Tibial nerve (tissue), 4 donors: ENCODE data around the gene CPAMD8. TPM values are rescaled to one million over a fixed set of nuclear protein-coding genes. Genes with fewer than 3 reads are reported as not detected.
"Not testable (repeated sequence)": the region's sequence is repeated elsewhere in the genome, so short reads cannot be mapped to it uniquely, and the experiment has no call there.

Source experiments
- DNase-seq, 2 donors: peaks; one replicate each; pipeline ENCODE4 v3.0.0-alpha.2; 2019; ENCODE audit warnings: low spot score in 2 of 2
- H3K27ac ChIP-seq, 4 donors: fragments of 200-600 bp; sonication (generic) in 3 of 4; one replicate each; pipeline ENCODE4 v1.5.1; 2017 to 2019; ENCODE audit warnings: mild to moderate bottlenecking in 1 of 4
- H3K27me3 ChIP-seq, 2 donors: fragments of 200-600 bp; sonication (generic) in 1 of 2; one replicate each; pipeline versions ENCODE4 v1.5.1 to v1.6.0; 2017 to 2019
- H3K36me3 ChIP-seq, 3 donors: fragments of 200-600 bp; sonication (generic); one replicate each; pipeline ENCODE4 v1.5.1; 2018 to 2019
- H3K4me1 ChIP-seq, 4 donors: fragments of 200-600 bp; sonication (generic) in 3 of 4; one replicate each; pipeline ENCODE4 v1.5.1; 2017 to 2019
- H3K4me3 ChIP-seq, 4 donors: fragments of 200-600 bp; sonication (generic) in 3 of 4; one replicate each; pipeline ENCODE4 v1.5.1; 2017 to 2019; ENCODE audit warnings: mild to moderate bottlenecking in 1 of 4, moderate library complexity in 1 of 4
- H3K9me3 ChIP-seq, 4 donors: fragments of 200-600 bp; sonication (generic) in 3 of 4; one replicate each; pipeline ENCODE4 v1.5.1; 2017 to 2019
- CTCF ChIP-seq, 5 experiments: fragments of 200-600 bp in 3 of 5; fragments of 450-650 bp in 2 of 5; sonication (generic) in 3 of 5; IDR thresholded peaks; one replicate each; pipeline ENCODE4 v1.5.1; 2016 to 2019; ENCODE audit warnings: antibody characterized with exemption in 5 of 5, mild to moderate bottlenecking in 3 of 5, moderate library complexity in 2 of 5
- EP300 ChIP-seq, 2 donors: sonication (generic); formaldehyde crosslinking; IDR thresholded peaks; one replicate each; pipeline ENCODE4 v1.6.1; 2017; ENCODE audit warnings: antibody characterized with exemption in 2 of 2, mild to moderate bottlenecking in 1 of 2
- POLR2A ChIP-seq, 2 donors: fragments of 450-650 bp; IDR thresholded peaks; one replicate each; pipeline ENCODE4 v1.6.1; 2017; ENCODE audit warnings: antibody characterized with exemption in 2 of 2, mild to moderate bottlenecking in 2 of 2, moderate library complexity in 2 of 2
- WGBS, 2 donors: methylation state at CpG; one replicate each; pipeline ENCODE4 v1.1.5; 2018; 5-methylcytosine and 5-hydroxymethylcytosine counted together
- total RNA-seq, 4 donors: library from RNA; depleted of rRNA; stranded (reverse); fragments of >200 nt; gene quantifications; one replicate each; pipeline ENCODE4 v1.1.0, GENCODE V29; 2016

Gene CPAMD8
- total RNA-seq, 4 donors from 2014 or later: 9.8 to 26.3 (median 14.4) TPM

- TF ChIP-seq CTCF (IDR thresholded peaks at IDR 0.05): no peak
- no peak for TF ChIP-seq EP300 (IDR thresholded peaks at IDR 0.05)
- no peak for TF ChIP-seq POLR2A (IDR thresholded peaks at IDR 0.05)
- 80 to 100% methylated on average over 1 of the region's 1 CpG for WGBS, 2 donors
- Histone ChIP-seq H3K4me1 (no peaks in the 10 kb centered on the region), H3K27ac (no peak overlapping the region), H3K4me3 (no peak overlapping the region), H3K9me3 (peaks cover 0 to 47% (median 5%) of the 10 kb centered on the region in 4 donors), H3K27me3 (no peaks in the 10 kb centered on the region), H3K36me3 (peaks cover 0 to 7% (median 0%) of the 10 kb centered on the region in 3 donors)
- peak in 1 of 2 donors; percentile 22 for DNase-seq
Observed at GRCh38 chr19:16969135-16969534, 57.5 kb downstream of the CPAMD8 start.

- H3K4me3 ChIP-seq, H3K27me3 ChIP-seq, H3K9me3 ChIP-seq, H3K36me3 ChIP-seq, DNase-seq, H3K27ac ChIP-seq: not testable (repeated sequence)
- peaks cover 0 to 16% (median 0%) of the 10 kb centered on the region in 4 donors for H3K4me1 ChIP-seq
- 66 to 73% methylated on average over 14 to 20 of the region's 20 CpGs for WGBS, 2 donors
Observed at GRCh38 chr19:16960996-16961822, 65.4 kb downstream of the CPAMD8 start.

GRCh38 chr19:16958277-16958676 lies 68.3 kb downstream of the CPAMD8 start:
- not testable (repeated sequence) for H3K9me3 ChIP-seq, DNase-seq, H3K27me3 ChIP-seq, H3K36me3 ChIP-seq, H3K4me3 ChIP-seq, H3K27ac ChIP-seq
- peaks cover 0 to 16% (median 0%) of the 10 kb centered on the region in 4 donors for H3K4me1 ChIP-seq

- no peak for DNase-seq
- Histone ChIP-seq H3K27me3 (no peaks in the 10 kb centered on the region), H3K36me3 (no peaks in the 10 kb centered on the region), H3K4me1 (peaks cover 0 to 16% (median 0%) of the 10 kb centered on the region in 4 donors), H3K27ac (no peak overlapping the region), H3K4me3 (no peak overlapping the region), H3K9me3 (no peaks in the 10 kb centered on the region)
- 66 to 79% methylated on average over 4 of the region's 4 CpGs for WGBS, 2 donors
- TF ChIP-seq EP300 (IDR thresholded peaks at IDR 0.05) (no peak), POLR2A (IDR thresholded peaks at IDR 0.05) (no peak), CTCF (IDR thresholded peaks at IDR 0.05) (no peak)
Observed at GRCh38 chr19:16957855-16958254, 68.8 kb downstream of the CPAMD8 start.

- Histone ChIP-seq H3K4me3 (no peak overlapping the region), H3K27me3 (no peaks in the 10 kb centered on the region), H3K36me3 (no peaks in the 10 kb centered on the region), H3K4me1 (peaks cover 0 to 16% (median 0%) of the 10 kb centered on the region in 4 donors), H3K27ac (no peak overlapping the region), H3K9me3 (no peaks in the 10 kb centered on the region)
- TF ChIP-seq POLR2A (IDR thresholded peaks at IDR 0.05) (no peak), EP300 (IDR thresholded peaks at IDR 0.05) (peak in 1 of 2 donors; percentile 56)
- 33 to 34% methylated on average over 9 of the region's 9 CpGs for WGBS, 2 donors
- peak in 1 of 2 donors; percentile 25 for DNase-seq
Observed at GRCh38 chr19:16957151-16957701, 69.4 kb downstream of the CPAMD8 start.

- Histone ChIP-seq H3K36me3 (no peaks in the 10 kb centered on the region), H3K4me1 (peaks cover 0 to 16% (median 0%) of the 10 kb centered on the region in 4 donors), H3K27ac (no peak overlapping the region), H3K4me3 (no peak overlapping the region), H3K27me3 (no peaks in the 10 kb centered on the region), H3K9me3 (no peaks in the 10 kb centered on the region)
- TF ChIP-seq CTCF (IDR thresholded peaks at IDR 0.05): no peak
- no peak for TF ChIP-seq EP300 (IDR thresholded peaks at IDR 0.05)
- no peak for DNase-seq
- WGBS, 2 donors: 72 to 75% methylated on average over 4 of the region's 4 CpGs
Observed at GRCh38 chr19:16955161-16955560, 71.4 kb downstream of the CPAMD8 start.
